Measurements from ENCODE around the gene EXT2.

DNA sequence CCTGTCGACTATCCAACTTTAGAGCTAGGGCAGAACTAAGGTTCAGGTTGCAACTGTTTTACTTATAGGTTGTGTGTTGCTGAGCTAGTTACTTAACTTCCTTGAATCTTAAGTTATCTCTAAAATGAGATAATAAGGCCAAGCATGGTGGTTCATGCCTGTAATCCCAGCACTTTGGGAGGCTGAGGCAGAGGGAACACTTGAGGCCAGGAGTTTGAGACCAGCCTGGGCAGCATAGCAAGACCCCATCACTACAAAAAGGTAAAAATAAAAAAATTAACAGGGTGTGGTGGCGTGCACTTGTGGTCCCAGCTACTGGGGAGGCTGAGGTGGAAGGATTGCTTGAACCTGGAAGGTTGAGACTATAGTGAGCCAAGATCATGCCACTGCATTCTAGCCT is 27.3 kb upstream of the EXT2 start:
- TF ChIP-seq, protein P1, sequence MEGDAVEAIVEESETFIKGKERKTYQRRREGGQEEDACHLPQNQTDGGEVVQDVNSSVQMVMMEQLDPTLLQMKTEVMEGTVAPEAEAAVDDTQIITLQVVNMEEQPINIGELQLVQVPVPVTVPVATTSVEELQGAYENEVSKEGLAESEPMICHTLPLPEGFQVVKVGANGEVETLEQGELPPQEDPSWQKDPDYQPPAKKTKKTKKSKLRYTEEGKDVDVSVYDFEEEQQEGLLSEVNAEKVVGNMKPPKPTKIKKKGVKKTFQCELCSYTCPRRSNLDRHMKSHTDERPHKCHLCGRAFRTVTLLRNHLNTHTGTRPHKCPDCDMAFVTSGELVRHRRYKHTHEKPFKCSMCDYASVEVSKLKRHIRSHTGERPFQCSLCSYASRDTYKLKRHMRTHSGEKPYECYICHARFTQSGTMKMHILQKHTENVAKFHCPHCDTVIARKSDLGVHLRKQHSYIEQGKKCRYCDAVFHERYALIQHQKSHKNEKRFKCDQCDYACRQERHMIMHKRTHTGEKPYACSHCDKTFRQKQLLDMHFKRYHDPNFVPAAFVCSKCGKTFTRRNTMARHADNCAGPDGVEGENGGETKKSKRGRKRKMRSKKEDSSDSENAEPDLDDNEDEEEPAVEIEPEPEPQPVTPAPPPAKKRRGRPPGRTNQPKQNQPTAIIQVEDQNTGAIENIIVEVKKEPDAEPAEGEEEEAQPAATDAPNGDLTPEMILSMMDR (IDR thresholded peaks at IDR 0.05 in 4 of 5, conservative IDR thresholded peaks at IDR 0.05 in 1 of 5), result no peak
- TF ChIP-seq POLR2A (IDR thresholded peaks at IDR 0.05), result no peak
